ENCODE results near the gene GYG2. TPM values are rescaled to one million over a fixed set of nuclear protein-coding genes. Genes with fewer than 3 reads are reported as not detected.
A peak's percentile ranks its signal among the peaks of the same experiment; 100 is the strongest.

The GYG2 gene
- total and polyA plus RNA-seq, 2 donors (not counting 3 experiments of a cell fraction or from before 2014, with no cell fraction given), result 0.12 to 0.22 TPM

DNA sequence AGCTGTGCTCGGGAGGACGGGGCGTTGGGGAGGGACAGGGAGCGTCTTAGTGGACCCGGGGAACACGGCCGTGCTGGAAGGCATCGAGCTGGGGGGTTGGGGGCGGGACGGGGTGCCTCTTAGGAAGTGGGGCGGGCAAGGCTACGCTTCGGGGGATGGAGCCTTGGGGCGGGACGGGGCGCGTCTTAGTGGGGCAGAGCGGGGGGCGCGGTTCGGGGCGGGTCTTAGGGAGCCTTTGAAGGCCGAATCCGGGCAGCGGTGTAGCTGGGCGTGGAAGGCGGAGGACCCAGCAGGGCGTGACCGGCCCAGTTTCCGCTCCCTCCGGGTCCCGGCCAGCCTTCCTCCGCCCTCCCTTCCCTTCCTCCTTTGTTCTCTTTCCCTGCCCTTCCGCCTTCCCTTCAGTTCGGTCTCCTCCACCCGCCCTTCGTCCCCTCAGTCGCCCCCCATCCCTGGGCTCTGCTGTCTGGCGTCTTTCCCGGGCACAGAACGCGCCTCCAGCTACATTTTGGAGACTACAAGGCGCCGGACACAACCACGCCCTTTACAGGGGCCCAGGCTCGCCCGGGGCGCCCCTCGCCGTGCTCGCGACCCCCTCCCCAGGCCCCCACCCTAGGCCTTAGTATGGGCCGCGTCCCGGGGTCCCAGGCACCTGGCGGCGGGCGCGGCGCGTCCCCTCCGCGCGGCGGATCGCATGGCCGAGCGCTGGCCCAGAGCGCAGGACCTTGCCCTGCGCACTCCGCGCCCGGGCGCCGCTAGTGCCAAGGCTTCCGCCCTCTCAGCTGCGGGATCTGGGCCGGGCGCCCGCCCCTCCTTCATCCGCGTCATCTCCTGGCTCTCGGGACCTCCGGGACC, 100.1 kb downstream of the GYG2 start, which contains the start of gene ARSD:
TSS of gene ARSD (minus strand) at position 757 of the 852 bp plus-strand sequence. CDS start at position 693, 64 bp downstream.
- peak within 1 kb of the TSS; percentile 77 for H3K27ac ChIP-seq (ENCODE audit: insufficient read depth, low read depth, low read length)
- H3K4me3 ChIP-seq (replicated peaks in 1 of 3; ENCODE audit: insufficient read depth in 1 of 3, low read depth in 1 of 3, low read length in 3 of 3), result peak within 1 kb of the TSS in 2 of 3 experiments; percentile 24 to 40
- no peaks in the 10 kb centered on the region for H3K9me1 ChIP-seq (replicated peaks; ENCODE audit: control insufficient read depth, extremely low read depth, insufficient read depth, low read length)

GRCh38 chrX:2931155-2931554, 102.4 kb downstream of the GYG2 start:
- no TSS peak for BruUV-seq (replicated peaks)
- POLR2A ChIA-PET, result no interaction called here
- DNase-seq (ENCODE audit: low read depth, low spot score) (no peak), FAIRE-seq (no peak)
- no peaks in the 10 kb centered on the region for H3K27me3 ChIP-seq (ENCODE audit: control insufficient read depth in 2 of 2, insufficient read depth in 2 of 2, low read length in 2 of 2)
- H4K20me1 ChIP-seq (replicated peaks; ENCODE audit: control insufficient read depth, extremely low read depth, insufficient read depth, low read length), result no peaks in the 10 kb centered on the region
- dilution Hi-C loops (cut with MboI; ENCODE audit: extremely low pct_ligation_motif_present, low sequenced_read_pairs) (no loop called here), intact Hi-C loops (cut with micrococcal nuclease) (no loop called here)
- H3K36me3 ChIP-seq (ENCODE audit: control insufficient read depth in 2 of 2, extremely low read depth in 1 of 2, insufficient read depth in 2 of 2, low read length in 2 of 2), result no peaks in the 10 kb centered on the region
- H3K27ac ChIP-seq (ENCODE audit: insufficient read depth, low read depth, low read length), result no peak overlapping the region
- no peaks in the 10 kb centered on the region for H3K79me2 ChIP-seq (ENCODE audit: control insufficient read depth, insufficient read depth, low read length)
- H3K9me1 ChIP-seq (replicated peaks; ENCODE audit: control insufficient read depth, extremely low read depth, insufficient read depth, low read length), result no peaks in the 10 kb centered on the region
- no peaks in the 10 kb centered on the region for H3K4me1 ChIP-seq (ENCODE audit: control insufficient read depth, extremely low read depth, insufficient read depth, low read length)
- no peak overlapping the region for H3K9ac ChIP-seq (replicated peaks; ENCODE audit: extremely low read depth, insufficient read depth, low read length)
- TF ChIP-seq FOS (IDR thresholded peaks at IDR 0.05; ENCODE audit: borderline replicate concordance, insufficient read depth, low read length) (no peak), MAX (IDR thresholded peaks at IDR 0.05; ENCODE audit: insufficient read depth, insufficient read length) (no peak), POLR2A (IDR thresholded peaks at IDR 0.05; ENCODE audit: low read depth, low read length) (no peak), JUN (IDR thresholded peaks at IDR 0.05; ENCODE audit: borderline replicate concordance, insufficient read depth, insufficient read length, low read depth) (no peak), POLR2AphosphoS5 (IDR thresholded peaks at IDR 0.05; ENCODE audit: insufficient read depth, low read depth, low read length) (no peak), MYC (IDR thresholded peaks at IDR 0.05; ENCODE audit: low read depth, low read length) (no peak), EZH2 (IDR thresholded peaks at IDR 0.05; ENCODE audit: borderline replicate concordance, low read depth, low read length, severe bottlenecking) (no peak), GATA2 (IDR thresholded peaks at IDR 0.05; ENCODE audit: insufficient read depth, insufficient read length, low read depth, low read length) (no peak)
- TF ChIP-seq, protein P1, sequence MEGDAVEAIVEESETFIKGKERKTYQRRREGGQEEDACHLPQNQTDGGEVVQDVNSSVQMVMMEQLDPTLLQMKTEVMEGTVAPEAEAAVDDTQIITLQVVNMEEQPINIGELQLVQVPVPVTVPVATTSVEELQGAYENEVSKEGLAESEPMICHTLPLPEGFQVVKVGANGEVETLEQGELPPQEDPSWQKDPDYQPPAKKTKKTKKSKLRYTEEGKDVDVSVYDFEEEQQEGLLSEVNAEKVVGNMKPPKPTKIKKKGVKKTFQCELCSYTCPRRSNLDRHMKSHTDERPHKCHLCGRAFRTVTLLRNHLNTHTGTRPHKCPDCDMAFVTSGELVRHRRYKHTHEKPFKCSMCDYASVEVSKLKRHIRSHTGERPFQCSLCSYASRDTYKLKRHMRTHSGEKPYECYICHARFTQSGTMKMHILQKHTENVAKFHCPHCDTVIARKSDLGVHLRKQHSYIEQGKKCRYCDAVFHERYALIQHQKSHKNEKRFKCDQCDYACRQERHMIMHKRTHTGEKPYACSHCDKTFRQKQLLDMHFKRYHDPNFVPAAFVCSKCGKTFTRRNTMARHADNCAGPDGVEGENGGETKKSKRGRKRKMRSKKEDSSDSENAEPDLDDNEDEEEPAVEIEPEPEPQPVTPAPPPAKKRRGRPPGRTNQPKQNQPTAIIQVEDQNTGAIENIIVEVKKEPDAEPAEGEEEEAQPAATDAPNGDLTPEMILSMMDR (IDR thresholded peaks at IDR 0.05; ENCODE audit: extremely low read depth in 1 of 2, insufficient read depth in 1 of 2, low read depth in 1 of 2, low read length in 2 of 2), result no peak
- H3K9me3 ChIP-seq (replicated peaks; ENCODE audit: control insufficient read depth, insufficient read depth, low read length), result no peaks in the 10 kb centered on the region
- no peak overlapping the region for H3K4me2 ChIP-seq (ENCODE audit: insufficient read depth, low read length)
- no peak overlapping the region for H3K4me3 ChIP-seq (replicated peaks in 1 of 3; ENCODE audit: insufficient read depth in 1 of 3, low read depth in 1 of 3, low read length in 3 of 3)
- CTCF ChIA-PET, result no interaction called here
- H2AFZ ChIP-seq (ENCODE audit: low read depth, low read length), result no peak overlapping the region

More for the DNA sequence above, 100.1 kb downstream of the GYG2 start, which contains the start of gene ARSD:
- peak within 1 kb of the TSS; percentile 64 for H3K4me2 ChIP-seq (ENCODE audit: insufficient read depth, low read length)
- H3K9ac ChIP-seq (replicated peaks; ENCODE audit: extremely low read depth, insufficient read depth, low read length), result peak within 1 kb of the TSS; percentile 91
- TF ChIP-seq GATA2 (IDR thresholded peaks at IDR 0.05; ENCODE audit: insufficient read depth, insufficient read length, low read depth, low read length) (no peak), POLR2A (IDR thresholded peaks at IDR 0.05; ENCODE audit: low read depth, low read length) (peak; percentile 74), EZH2 (IDR thresholded peaks at IDR 0.05; ENCODE audit: borderline replicate concordance, low read depth, low read length, severe bottlenecking) (no peak), MYC (IDR thresholded peaks at IDR 0.05; ENCODE audit: low read depth, low read length) (no peak), POLR2AphosphoS5 (IDR thresholded peaks at IDR 0.05; ENCODE audit: insufficient read depth, low read depth, low read length) (peak; percentile 77), FOS (IDR thresholded peaks at IDR 0.05; ENCODE audit: borderline replicate concordance, insufficient read depth, low read length) (no peak)
- H3K79me2 ChIP-seq (ENCODE audit: control insufficient read depth, insufficient read depth, low read length), result no peaks in the 10 kb centered on the region
- H3K4me1 ChIP-seq (ENCODE audit: control insufficient read depth, extremely low read depth, insufficient read depth, low read length), result no peaks in the 10 kb centered on the region
- BruUV-seq (replicated peaks), result TSS peak; percentile 87
- H3K27me3 ChIP-seq (ENCODE audit: control insufficient read depth in 2 of 2, insufficient read depth in 2 of 2, low read length in 2 of 2), result no peaks in the 10 kb centered on the region
- no peaks in the 10 kb centered on the region for H3K9me3 ChIP-seq (replicated peaks; ENCODE audit: control insufficient read depth, insufficient read depth, low read length)
- FAIRE-seq (peak; percentile 94), DNase-seq (ENCODE audit: low read depth, low spot score) (peak; percentile 79)
- H4K20me1 ChIP-seq (replicated peaks; ENCODE audit: control insufficient read depth, extremely low read depth, insufficient read depth, low read length), result no peaks in the 10 kb centered on the region
- dilution Hi-C loops (cut with MboI; ENCODE audit: extremely low pct_ligation_motif_present, low sequenced_read_pairs) (no loop called here), intact Hi-C loops (cut with micrococcal nuclease) (loop anchor here (1.0 to 5.0 kb wide), 3 partner anchors 35 to 237 kb away; partner anchors contain the start of gene CD99)
- peak within 1 kb of the TSS; percentile 67 for H2AFZ ChIP-seq (ENCODE audit: low read depth, low read length)
- H3K36me3 ChIP-seq (ENCODE audit: control insufficient read depth in 2 of 2, extremely low read depth in 1 of 2, insufficient read depth in 2 of 2, low read length in 2 of 2), result no peaks in the 10 kb centered on the region
- CTCF ChIA-PET, result interaction anchor here (0.7 to 1.0 kb wide), 3 partner anchors 9 to 53 kb away, joined by 3 to 4 read pairs (median 3); no protein-coding TSS in a partner anchor
- POLR2A ChIA-PET, result interaction anchor here (2.1 kb wide), 1 partner anchor 35 kb away, joined by 15 read pairs; a partner anchor contains a TSS
